GM21390 (cell line): ENCODE data around the gene CCL24.
"Not testable (repeated sequence)": the region's sequence is repeated elsewhere in the genome, so short reads cannot be mapped to it uniquely, and the experiment has no call there.

Experiments used
- ATAC-seq: cut with Tn5 transposase; IDR thresholded peaks from one replicate; pipeline ENCODE4 v1.9.1; 2021; ENCODE audit not compliant: unreplicated experiment

The CCL24 gene

GRCh38 chr7:75788154-75788847 lies 25.3 kb downstream of the CCL24 start:
- ATAC-seq = not testable (repeated sequence)

GRCh38 chr7:75783058-75783457 lies 30.5 kb downstream of the CCL24 start:
- ATAC-seq = not testable (repeated sequence)

- not testable (repeated sequence) for ATAC-seq
Observed at GRCh38 chr7:75780647-75781273, 32.8 kb downstream of the CCL24 start.

- not testable (repeated sequence) for ATAC-seq
Observed at GRCh38 chr7:75779516-75779915, 34.1 kb downstream of the CCL24 start.

GRCh38 chr7:75779035-75779434 lies 34.6 kb downstream of the CCL24 start:
- not testable (repeated sequence) for ATAC-seq

DNA sequence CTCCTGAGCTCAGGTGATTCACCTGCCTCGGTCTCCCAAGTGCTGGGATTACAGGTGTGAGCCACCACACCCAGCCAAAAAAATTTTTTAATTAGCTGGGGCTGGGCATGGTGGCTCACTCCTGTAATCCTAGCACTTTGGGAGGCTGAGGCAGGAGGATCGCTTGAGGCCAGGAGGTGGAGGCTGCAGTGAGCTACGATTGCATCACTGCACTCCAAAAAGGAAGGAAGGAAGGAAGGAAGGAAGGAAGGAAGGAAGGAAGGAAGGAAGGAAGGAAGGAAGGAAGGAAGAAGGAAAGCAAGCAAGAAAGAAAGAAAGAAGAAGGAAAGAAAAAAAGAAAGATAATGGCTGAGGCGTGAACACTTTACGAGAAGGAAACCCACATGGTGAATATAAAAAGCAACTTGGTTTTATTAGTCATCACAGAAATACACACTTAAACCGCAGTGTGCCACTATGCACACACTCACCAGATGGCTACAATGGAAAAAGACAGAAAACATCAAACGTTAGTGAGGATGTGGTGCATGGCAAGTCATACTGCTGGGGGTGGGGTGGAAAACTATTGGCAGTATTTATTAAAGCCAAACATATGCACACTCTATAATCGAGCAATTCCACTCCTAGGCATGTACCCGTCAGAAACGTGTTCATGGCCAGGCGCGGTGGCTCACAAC lies 37.2 kb downstream of the CCL24 start:
- ATAC-seq = no peak

- ATAC-seq = not testable (repeated sequence)
Observed at GRCh38 chr7:75773958-75774357, 39.6 kb downstream of the CCL24 start.

DNA sequence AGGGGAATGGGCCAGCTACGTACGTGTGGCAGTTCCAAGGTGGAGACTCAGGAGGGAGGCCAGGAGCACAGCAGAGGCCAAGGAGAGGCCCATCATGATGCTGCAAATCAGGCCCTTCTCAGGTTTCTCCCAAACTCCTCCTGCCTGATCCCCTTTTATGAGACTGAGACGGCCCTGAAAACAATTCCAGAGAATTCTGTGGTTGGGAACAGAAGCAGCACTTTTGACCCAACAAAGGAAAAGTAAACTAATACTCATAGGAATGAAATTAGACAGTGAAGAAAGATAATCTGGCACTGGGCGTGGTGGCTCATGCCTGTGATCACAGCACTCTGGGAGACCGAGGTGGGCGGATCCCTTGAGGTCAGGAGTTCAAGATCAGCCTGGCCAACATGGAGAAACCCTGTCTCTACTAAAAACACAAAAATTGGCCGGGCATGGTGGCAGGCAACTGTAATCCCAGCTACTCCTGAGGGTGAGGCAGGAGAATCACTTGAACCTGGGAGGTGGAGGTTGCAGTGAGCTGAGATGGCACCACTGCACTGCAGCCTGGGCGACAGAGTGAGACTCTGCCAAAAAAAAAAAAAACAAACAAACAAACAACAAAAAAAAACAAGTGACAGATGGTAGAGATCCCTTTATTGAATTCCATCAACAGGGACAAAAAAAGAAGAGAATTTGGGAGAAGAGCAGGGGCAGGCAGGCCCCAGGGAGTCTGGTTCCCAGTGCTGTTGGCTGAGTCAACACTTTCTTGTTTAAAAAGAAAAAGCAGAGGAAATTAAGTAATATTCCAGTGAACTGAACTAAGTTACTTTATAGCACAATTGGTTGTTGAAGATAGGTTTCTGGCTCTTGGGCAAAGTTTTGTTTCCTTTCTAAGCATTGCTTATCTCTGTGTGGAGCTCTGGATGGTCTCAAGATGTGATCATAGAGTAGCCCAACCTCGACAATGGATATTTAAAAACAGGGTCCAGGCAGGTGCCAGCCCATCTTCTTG lies 41.2 kb downstream of the CCL24 start, which contains the start of gene CCL26:
CCL26 (minus strand) TSS at position 131 of the 997 bp plus-strand sequence; CDS start at position 96, 35 bp downstream.
- ATAC-seq = no peak

GRCh38 chr7:75771224-75771623 lies 42.4 kb downstream of the CCL24 start:
- no peak for ATAC-seq

DNA sequence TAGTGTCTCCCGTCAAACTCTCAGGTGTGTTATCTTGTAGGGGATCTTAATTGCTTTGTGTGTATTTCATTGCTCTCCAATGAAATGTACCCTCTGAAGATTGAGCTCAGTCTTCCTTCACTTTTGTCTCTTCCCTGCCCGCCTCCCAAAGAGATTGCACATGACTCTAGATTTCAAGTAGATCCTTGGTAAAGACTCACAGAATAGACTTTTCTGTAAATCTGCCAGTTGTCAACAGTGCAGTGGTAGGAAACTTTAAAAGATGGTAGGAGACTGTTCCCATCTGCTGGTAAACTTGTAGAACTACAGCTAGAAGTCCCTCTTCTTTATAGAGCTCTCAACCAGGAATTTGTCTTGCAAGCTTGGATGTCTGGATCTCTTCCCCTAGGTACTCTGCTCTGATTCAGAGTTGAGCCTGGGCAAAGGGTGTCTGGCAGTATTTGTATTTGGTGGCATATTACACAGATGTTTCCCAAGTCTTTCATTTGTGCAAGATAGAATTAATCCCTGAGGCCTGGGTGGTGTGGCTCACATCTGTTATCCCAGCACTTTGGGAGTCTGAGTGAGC lies 51.2 kb downstream of the CCL24 start:
- no peak for ATAC-seq

GRCh38 chr7:75761801-75762200 lies 51.8 kb downstream of the CCL24 start:
- not testable (repeated sequence) for ATAC-seq
